Gastrocnemius medialis (tissue), 4 donors: ENCODE data around the gene GALNT7. TPM values are rescaled to one million over a fixed set of nuclear protein-coding genes. Genes with fewer than 3 reads are reported as not detected.

Experiments used
- ATAC-seq, 2 donors: fragments of 150-250 bp; one replicate each; pipeline ENCODE4 v1.9.1; 2016
- DNase-seq, 2 donors: peaks; one replicate each; pipeline ENCODE4 v3.0.0-alpha.2; 2019
- H3K27ac ChIP-seq, 4 donors: fragments of 200-600 bp; sonication (generic); 1 replicate in 1 of 4; 2 replicates in 3 of 4; pipeline ENCODE4 v1.5.1; 2016 to 2018; ENCODE audit warnings: mild to moderate bottlenecking in 2 of 4, moderate library complexity in 1 of 4
- H3K27me3 ChIP-seq, 3 donors: fragments of 200-600 bp; sonication (generic) in 2 of 3; 1 replicate in 1 of 3; 2 replicates in 2 of 3; pipeline versions ENCODE4 v1.5.1 to v1.6.0; 2016 to 2019; ENCODE audit warnings: mild to moderate bottlenecking in 1 of 3, moderate library complexity in 1 of 3
- H3K36me3 ChIP-seq, 2 donors: fragments of 200-600 bp; sonication (generic) in 1 of 2; one replicate each; pipeline ENCODE4 v1.5.1; 2017 to 2018
- H3K4me1 ChIP-seq, 2 donors: fragments of 200-600 bp; sonication (generic) in 1 of 2; one replicate each; pipeline ENCODE4 v1.5.1; 2016 to 2017; ENCODE audit warnings: mild to moderate bottlenecking in 2 of 2
- H3K4me3 ChIP-seq, 4 donors: fragments of 200-600 bp; sonication (generic) in 3 of 4; 1 replicate in 1 of 4; 2 replicates in 3 of 4; pipeline ENCODE4 v1.5.1; 2016 to 2019; ENCODE audit warnings: mild to moderate bottlenecking in 2 of 4
- H3K9me3 ChIP-seq, 3 donors: fragments of 200-600 bp; sonication (generic) in 2 of 3; 1 replicate in 1 of 3; 2 replicates in 2 of 3; pipeline ENCODE4 v1.5.1; 2016 to 2019
- POLR2A ChIP-seq, 2 donors: fragments of 450-650 bp; IDR thresholded peaks; one replicate each; pipeline ENCODE4 v1.6.1; 2017; ENCODE audit warnings: antibody characterized with exemption in 2 of 2, mild to moderate bottlenecking in 2 of 2, moderate library complexity in 2 of 2
- in situ Hi-C, 4 donors: fragments of 200-750 bp; cut with MboI; loops; one replicate each; pipeline versions ENCODE4 v1.15.0 to v1.8.0; 2017; ENCODE audit warnings: low sequenced_read_pairs in 4 of 4
- intact Hi-C: fragments of 100-400 bp; cut with DNase I; formaldehyde crosslinking; loops from one replicate; pipeline ENCODE4 v1.15.1; 2023; ENCODE audit warnings: low total_unique reads
- microRNA counts, 2 donors: library from miRNA; unstranded; fragments of <30 nt; microRNA quantifications; one replicate each; lab custom pipeline; 2016
- microRNA-seq, 2 donors: library from miRNA; unstranded; fragments of <30 nt; microRNA quantifications; one replicate each; pipeline ENCODE4, GENCODE V29; 2016; ENCODE audit warnings: borderline replicate concordance in 2 of 2
- total RNA-seq, 4 donors: library from RNA; depleted of rRNA; stranded (reverse); fragments of >200 nt; gene quantifications; one replicate each; pipeline versions ENCODE4 v1.1.0 to v1.2.3, GENCODE V29; 2016
- TF ChIP-seq, protein P1 (sequence below), 5 experiments: fragments of 450-650 bp in 3 of 5; fragments of 200-600 bp in 2 of 5; sonication (generic) in 2 of 5; IDR thresholded peaks in 4 of 5; conservative IDR thresholded peaks in 1 of 5; 1 replicate in 4 of 5; 2 replicates in 1 of 5; pipeline ENCODE4 v1.5.1; 2016 to 2019; ENCODE audit warnings: antibody characterized with exemption in 5 of 5, mild to moderate bottlenecking in 3 of 5, moderate library complexity in 3 of 5

GALNT7 gene
- total RNA-seq, 4 donors from 2014 or later: 0.91 to 2.8 (median 1.1) TPM

DNA sequence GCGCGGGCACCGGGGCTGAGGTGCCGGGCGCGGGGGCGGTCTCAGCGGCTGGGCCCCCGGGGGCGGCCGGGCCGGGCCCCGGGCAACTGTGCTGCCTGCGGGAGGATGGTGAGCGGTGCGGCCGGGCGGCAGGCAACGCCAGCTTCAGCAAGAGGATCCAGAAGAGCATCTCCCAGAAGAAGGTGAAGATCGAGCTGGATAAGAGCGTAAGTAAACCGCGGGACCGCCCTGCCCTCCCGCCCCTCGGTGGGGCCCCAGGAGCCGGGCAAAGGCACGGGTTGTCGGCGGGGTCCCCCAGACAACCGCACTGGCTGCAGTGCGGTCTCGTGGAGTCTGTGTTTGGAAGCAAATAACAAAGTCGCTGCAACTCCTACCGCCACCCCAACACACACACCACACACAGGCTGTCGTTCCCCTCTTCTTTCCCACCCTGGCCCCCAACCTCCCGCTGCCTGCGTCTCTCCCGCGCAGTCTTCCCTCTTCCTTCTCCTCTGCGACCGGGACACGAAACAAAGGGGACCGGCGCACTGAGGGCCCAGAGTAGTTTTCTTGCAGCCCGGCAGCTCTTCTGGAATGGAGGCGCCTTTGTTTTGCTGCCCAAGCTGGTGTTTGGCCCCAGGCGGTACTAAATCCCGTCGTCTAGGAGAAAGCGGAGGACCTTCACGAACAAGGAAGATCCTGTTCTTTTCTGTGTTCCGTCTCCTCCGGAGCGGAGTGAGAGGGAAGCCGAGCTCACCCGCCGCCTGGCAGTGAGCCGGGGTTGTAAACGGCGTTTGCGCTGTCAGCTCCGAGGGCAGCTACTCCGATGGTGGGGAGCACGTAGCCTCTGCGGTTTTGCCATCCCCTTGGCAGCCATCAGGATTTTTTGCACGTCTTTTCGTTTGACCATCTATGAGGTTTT, 202.9 kb downstream of the GALNT7 start:
- H3K9me3 ChIP-seq: no peaks in the 10 kb centered on the region
- TF ChIP-seq, protein P1, sequence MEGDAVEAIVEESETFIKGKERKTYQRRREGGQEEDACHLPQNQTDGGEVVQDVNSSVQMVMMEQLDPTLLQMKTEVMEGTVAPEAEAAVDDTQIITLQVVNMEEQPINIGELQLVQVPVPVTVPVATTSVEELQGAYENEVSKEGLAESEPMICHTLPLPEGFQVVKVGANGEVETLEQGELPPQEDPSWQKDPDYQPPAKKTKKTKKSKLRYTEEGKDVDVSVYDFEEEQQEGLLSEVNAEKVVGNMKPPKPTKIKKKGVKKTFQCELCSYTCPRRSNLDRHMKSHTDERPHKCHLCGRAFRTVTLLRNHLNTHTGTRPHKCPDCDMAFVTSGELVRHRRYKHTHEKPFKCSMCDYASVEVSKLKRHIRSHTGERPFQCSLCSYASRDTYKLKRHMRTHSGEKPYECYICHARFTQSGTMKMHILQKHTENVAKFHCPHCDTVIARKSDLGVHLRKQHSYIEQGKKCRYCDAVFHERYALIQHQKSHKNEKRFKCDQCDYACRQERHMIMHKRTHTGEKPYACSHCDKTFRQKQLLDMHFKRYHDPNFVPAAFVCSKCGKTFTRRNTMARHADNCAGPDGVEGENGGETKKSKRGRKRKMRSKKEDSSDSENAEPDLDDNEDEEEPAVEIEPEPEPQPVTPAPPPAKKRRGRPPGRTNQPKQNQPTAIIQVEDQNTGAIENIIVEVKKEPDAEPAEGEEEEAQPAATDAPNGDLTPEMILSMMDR (IDR thresholded peaks at IDR 0.05 in 4 of 5, conservative IDR thresholded peaks at IDR 0.05 in 1 of 5): no peak
- TF ChIP-seq POLR2A (IDR thresholded peaks at IDR 0.05): peak; percentile 23 to 26
- H3K36me3 ChIP-seq: no peaks in the 10 kb centered on the region
- H3K27me3 ChIP-seq: no peaks in the 10 kb centered on the region
- peaks cover 0 to 9% of the 10 kb centered on the region in 2 donors for H3K4me1 ChIP-seq
- peak overlapping the region; percentile 93 to 99 (median 97) for H3K27ac ChIP-seq
- H3K4me3 ChIP-seq: peak overlapping the region; percentile 71 to 86 (median 80)
- ATAC-seq (peak; percentile 16 to 23), DNase-seq (peak; percentile 52 to 53)
- intact Hi-C loops (loop anchor here (1.0 to 5.0 kb wide), 2 partner anchors 37 to 119 kb away; partner anchors contain the start of gene HMGB2), in situ Hi-C loops (loop anchor here in 1 of 4 donors (5.0 to 25.0 kb wide), 2 partner anchors 34 to 916 kb away; partner anchors contain the start of genes CEP44 and FBXO8)

MicroRNAs encoded within 50 kb of the gene (microRNA counts, 767-probe panel; counts per million panel counts)
- 356 to 448 counts per million in 2 donors for microRNA hsa-miR-548t-5p (lab: Ali Mortazavi, UCI)

Small RNA genes within 50 kb of the gene (microRNA-seq; reads per million reads assigned to microRNA genes)
- 0 reads per million in 2 donors for gene MIR548T

Other genes with a start within 250 kb of the GALNT7 start
- 10 to 100 TPM in 3 of 4 donors, 1 to 10 TPM in 1; 4.1 to 61.6 (median 21.2) TPM for gene HMGB2, start 165.5 kb downstream of the GALNT7 start, total RNA-seq
- 10 to 100 TPM; 13.3 to 24.8 (median 18.2) TPM for gene SAP30, start 202.1 kb downstream of the GALNT7 start, total RNA-seq
- gene SCRG1, start 230.3 kb downstream of the GALNT7 start, total RNA-seq: not detected